HG03175 (cell line): Measurements from ENCODE around the gene CD247.

Experiments used
- ATAC-seq: cut with Tn5 transposase; IDR thresholded peaks from one replicate; pipeline ENCODE4 v1.9.1; 2021; ENCODE audit warnings: mild to moderate bottlenecking, moderate library complexity; ENCODE audit not compliant: unreplicated experiment

Gene CD247

GRCh38 chr1:167542109-167543032, 24.0 kb upstream of the CD247 start:
- ATAC-seq: no peak

- no peak for ATAC-seq
These were observed 23.3 kb upstream of the CD247 start for GRCh38 chr1:167541610-167542009.

GRCh38 chr1:167541003-167541402, 22.7 kb upstream of the CD247 start:
- no peak for ATAC-seq

GRCh38 chr1:167538657-167539056, 20.3 kb upstream of the CD247 start:
- ATAC-seq: no peak

- no peak for ATAC-seq
These were observed 15.5 kb upstream of the CD247 start for GRCh38 chr1:167533851-167534300.

- no peak for ATAC-seq
These were observed 14.9 kb upstream of the CD247 start for GRCh38 chr1:167532964-167533824.

GRCh38 chr1:167532375-167532774, 14.0 kb upstream of the CD247 start:
- ATAC-seq: no peak

GRCh38 chr1:167529829-167530474, 11.6 kb upstream of the CD247 start:
- ATAC-seq: no peak

GRCh38 chr1:167528057-167528728, 9.9 kb upstream of the CD247 start:
- ATAC-seq: no peak

- no peak for ATAC-seq
These were observed 8.5 kb upstream of the CD247 start for GRCh38 chr1:167526667-167527383.

- ATAC-seq: no peak
These were observed 6.3 kb upstream of the CD247 start for GRCh38 chr1:167524651-167525050.

GRCh38 chr1:167522246-167522645, 3.9 kb upstream of the CD247 start:
- no peak for ATAC-seq

GRCh38 chr1:167520711-167521206, 2.4 kb upstream of the CD247 start:
- no peak for ATAC-seq

GRCh38 chr1:167517535-167518330, 596 bp downstream of the CD247 start:
- ATAC-seq: no peak

GRCh38 chr1:167516404-167517388, 1.6 kb downstream of the CD247 start:
- no peak for ATAC-seq

GRCh38 chr1:167515893-167516321, 2.4 kb downstream of the CD247 start:
- ATAC-seq: no peak

GRCh38 chr1:167515461-167515860, 2.9 kb downstream of the CD247 start:
- no peak for ATAC-seq

- ATAC-seq: no peak
These were observed 4.0 kb downstream of the CD247 start for GRCh38 chr1:167514288-167514687.
